ENCODE data around the gene ST6GALNAC4.

Gene ST6GALNAC4

GRCh38 chr9:127910613-127911205, 6.1 kb downstream of the ST6GALNAC4 start:
- peak; percentile 38 for DNase-seq

DNA sequence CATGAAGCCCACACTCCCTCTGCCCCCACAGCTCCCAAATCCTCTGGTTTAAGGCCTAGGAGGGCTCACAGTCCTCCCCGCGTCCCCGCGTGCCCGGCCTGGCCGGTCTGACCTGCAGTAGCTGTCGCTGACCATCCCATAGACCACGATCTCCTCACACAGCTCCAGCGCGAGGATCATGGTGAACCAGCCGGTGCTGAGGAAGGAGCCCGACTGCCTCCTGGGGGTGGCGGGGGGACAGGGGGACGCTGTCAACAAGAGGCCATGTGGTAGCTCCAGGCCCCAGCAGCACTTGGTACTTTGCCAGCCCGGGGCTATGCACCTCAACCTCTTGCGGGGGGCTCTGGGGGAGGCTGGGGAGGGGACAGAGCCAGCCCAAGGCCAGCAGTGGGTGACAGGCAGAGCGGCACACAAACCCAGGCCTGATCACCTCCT, 7.0 kb downstream of the ST6GALNAC4 start:
- DNase-seq, result no peak

DNA sequence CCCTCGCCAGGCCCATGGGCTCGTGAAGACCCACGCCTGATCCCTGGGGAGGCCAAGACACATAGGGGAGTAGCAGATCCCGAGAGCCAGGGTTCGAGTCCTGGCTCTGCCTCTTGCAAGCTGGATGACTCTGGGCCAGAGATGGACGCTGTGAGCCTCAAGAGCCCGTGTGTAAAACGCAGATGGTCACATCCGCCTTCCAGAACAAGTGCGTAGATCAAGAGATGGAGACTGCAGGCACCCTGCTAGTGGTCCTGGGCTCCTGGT, 8.2 kb downstream of the ST6GALNAC4 start:
- no peak for DNase-seq

- DNase-seq, result no peak
Observed at GRCh38 chr9:127907867-127908659, 8.8 kb downstream of the ST6GALNAC4 start.

DNA sequence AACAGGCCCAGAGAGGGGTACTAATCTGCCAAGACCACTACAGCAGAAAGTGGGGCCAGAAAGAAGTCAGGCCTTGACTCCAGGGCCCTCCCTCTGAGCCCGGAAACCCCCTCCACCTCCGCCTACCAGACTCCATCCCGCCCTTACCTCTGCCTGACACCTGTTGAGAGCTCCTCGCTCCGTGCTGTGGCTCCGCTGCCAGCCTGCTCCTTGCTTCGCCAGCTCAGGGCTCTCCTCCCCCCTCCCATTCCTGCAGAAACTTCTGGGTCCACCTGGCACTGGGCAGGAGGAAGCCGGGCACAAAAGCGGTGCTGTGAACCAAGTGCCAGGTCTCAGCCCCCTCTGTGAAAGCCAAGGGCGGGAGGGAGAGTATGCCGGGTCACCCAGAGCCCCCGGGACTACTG, 11.1 kb downstream of the ST6GALNAC4 start:
- DNase-seq, result peak; percentile 83

- peak; percentile 76 for DNase-seq
Observed at GRCh38 chr9:127905004-127905728, 11.7 kb downstream of the ST6GALNAC4 start.

GRCh38 chr9:127904561-127905003, 12.3 kb downstream of the ST6GALNAC4 start:
- DNase-seq, result no peak

DNA sequence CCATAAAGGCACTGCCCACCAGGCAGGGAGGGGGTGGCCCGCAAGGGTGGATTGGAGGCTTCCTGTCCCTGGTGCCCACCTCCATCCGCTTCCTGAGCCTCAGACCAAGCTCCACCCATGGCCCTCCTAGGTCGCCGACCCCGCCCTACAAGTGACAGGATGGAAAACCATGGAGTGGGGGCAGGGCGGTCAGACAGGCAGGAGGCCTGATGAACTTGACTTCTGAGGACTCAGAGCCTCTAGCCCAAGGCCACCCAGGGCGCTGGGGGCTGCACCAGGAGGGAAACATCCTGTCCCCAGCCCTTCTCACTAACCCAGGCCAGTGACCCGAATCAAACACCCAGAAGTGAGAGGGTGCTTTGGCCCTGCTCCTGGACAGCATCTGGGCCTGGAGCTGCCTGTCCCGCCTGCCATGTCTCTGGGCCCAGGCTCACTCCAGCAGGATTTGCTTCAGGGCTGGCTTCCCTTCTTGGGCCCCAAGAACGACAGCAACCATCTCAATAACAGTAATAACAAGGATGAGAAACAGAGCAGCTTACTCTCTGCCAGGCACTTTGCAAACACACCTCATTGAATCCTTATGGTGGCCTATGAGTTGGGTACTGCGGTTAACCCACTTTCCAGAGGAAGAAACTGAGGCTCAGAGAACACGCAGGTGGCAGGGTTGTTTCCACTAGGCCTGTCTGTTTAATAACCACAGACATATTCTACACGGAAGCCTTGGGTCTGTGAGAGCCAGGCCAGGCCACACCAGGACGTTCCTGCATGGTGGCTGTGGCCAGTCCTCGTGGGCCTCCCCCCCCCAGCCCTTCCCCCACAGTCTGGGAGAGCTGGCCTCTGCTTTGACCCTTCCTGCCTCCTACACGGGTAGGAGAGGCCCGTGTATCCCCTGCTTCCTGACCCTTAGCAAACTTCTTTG, 13.0 kb downstream of the ST6GALNAC4 start:
- peak; percentile 73 for DNase-seq

GRCh38 chr9:127899128-127899943, 17.5 kb downstream of the ST6GALNAC4 start, which contains the start of gene ST6GALNAC6:
TSS of gene ST6GALNAC6 (minus strand) at chr9:127899603. CDS start at chr9:127897981, 1,622 bp downstream.
- DNase-seq, result peak; percentile 75

GRCh38 chr9:127898433-127899127, 18.3 kb downstream of the ST6GALNAC4 start:
- DNase-seq, result no peak

DNA sequence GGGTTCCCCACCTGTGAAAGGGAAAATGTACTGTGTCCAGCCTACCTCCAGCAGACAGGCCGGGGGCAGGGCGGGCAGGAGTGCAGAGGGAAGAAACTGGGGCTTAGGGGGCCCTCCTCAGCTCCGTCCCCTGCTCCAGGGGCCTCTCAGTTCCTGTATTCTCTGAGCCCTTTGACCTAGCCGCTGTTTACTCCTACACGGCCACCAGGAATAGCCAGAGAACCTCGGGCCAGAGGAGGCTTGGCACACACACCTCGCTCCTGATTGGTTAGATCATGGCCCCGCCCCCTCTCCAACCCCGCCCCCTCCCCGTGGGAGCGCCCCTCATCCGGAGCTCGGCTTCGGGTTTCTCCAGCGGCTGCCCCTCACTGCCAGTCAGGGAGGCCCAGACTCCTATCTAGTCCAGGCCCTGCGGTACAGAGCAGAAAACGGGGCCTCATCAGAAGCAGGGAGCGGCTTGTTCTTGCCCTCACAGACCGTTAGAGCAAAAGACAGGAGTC, 19.6 kb downstream of the ST6GALNAC4 start:
- DNase-seq, result no peak

DNA sequence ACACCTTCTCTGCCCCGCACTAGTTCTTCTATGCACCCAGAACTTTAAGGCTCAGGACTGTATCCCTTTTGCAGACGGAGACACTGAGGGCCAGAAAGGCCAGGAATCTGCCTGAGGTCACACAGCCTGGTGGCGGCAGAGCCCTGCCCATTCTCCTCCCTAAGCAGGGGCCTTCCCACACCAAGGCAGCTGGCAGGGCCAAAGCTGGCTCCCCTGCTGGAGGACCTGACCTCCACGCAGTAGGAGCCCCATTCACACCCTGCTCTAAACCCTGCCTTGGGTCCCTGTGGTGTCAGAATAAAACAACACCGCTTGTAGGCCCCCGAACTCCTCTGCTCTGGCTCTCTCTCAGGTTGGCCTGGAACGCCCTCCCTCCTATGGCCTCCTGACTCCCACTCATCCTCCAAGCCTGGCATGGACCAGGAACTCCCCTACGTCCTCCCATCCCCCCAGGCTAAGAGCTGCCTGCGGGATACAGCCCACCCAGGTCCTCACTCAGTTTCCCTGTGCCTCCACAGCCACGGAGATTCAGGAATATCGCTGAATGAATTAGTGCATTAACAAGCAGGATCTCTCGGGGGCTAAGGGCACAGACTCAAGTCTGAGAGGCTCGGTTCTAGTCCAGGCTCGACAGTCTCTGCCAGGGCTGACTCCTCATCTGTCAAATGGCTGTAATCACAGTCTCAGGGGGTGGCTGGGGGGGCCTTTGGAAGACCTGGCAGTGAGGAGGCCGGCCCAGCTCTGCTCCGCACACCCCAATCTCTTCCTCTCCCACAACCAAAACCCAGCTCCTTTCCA, 20.2 kb downstream of the ST6GALNAC4 start:
- no peak for DNase-seq

- no peak for DNase-seq
Observed at GRCh38 chr9:127895811-127896210, 21.0 kb downstream of the ST6GALNAC4 start.

DNA sequence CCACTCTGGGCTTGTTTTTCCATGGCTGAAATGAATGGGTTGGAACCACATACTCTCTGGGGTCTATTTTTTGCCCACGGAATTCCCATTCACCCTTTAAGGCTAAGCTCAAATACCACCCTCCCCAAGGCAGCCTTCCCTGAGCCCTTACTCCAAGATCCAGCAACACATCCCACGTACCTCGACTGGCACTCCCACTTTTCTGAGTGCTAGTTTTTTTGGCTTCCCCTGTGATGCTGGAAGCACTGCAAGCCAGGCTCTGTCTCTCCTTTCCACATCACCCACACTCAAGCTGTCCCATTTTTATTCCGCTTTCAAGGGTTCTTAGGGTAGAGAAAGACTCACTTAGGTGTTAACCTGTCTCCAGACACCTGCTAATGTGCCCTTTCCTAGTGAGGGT, 23.4 kb downstream of the ST6GALNAC4 start:
- DNase-seq, result no peak

GRCh38 chr9:127892831-127893230, 24.0 kb downstream of the ST6GALNAC4 start:
- DNase-seq, result no peak

- DNase-seq, result no peak
Observed at GRCh38 chr9:127890053-127890452, 26.8 kb downstream of the ST6GALNAC4 start.

DNA sequence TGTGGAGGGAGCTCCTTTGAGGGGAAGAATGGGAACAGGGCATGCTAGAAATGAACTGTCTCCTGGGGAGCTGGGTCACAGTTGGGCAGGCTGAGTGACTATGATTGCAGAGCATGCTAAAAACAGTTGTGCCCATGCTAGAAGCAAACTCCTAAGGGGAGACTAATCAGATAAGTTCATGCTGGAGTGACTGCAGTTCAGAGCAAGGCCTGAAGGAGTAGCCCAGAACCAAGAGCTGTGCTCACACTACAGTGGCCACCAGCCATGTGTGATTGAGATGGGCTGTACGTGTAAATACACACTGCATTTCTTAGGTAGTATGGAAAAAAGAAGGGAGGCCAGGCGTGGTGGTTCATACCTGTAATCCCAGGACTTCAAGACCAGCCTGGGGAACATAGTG, 29.0 kb downstream of the ST6GALNAC4 start:
- DNase-seq, result no peak

DNA sequence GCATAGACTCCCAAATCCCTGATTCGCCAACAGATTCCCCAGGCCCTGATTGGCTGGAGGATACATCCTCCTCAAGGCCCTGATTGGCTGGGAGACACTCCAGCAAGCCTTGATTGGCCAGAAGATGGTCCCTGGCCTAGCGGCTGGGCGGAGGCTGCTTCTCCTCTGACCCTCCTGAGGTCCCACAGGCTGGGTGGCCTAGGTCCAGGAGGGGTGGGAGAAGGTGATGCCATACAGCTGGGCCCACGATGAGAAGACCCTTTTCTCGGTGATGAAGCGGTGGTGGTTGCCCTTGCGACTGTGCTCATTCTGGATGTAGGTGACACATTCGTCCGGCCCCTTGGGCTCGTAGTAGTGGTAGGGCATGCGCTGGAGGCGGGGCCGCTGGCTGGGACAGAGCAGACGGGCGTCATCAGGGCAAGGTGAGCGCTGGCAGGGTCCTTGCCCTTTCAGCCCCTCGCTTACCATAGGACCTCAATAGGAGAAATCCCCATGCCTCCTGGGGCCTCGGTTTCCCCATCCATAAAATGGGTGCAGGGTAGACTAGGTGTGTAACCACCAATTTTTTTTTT, 30.4 kb downstream of the ST6GALNAC4 start:
- DNase-seq, result no peak

DNA sequence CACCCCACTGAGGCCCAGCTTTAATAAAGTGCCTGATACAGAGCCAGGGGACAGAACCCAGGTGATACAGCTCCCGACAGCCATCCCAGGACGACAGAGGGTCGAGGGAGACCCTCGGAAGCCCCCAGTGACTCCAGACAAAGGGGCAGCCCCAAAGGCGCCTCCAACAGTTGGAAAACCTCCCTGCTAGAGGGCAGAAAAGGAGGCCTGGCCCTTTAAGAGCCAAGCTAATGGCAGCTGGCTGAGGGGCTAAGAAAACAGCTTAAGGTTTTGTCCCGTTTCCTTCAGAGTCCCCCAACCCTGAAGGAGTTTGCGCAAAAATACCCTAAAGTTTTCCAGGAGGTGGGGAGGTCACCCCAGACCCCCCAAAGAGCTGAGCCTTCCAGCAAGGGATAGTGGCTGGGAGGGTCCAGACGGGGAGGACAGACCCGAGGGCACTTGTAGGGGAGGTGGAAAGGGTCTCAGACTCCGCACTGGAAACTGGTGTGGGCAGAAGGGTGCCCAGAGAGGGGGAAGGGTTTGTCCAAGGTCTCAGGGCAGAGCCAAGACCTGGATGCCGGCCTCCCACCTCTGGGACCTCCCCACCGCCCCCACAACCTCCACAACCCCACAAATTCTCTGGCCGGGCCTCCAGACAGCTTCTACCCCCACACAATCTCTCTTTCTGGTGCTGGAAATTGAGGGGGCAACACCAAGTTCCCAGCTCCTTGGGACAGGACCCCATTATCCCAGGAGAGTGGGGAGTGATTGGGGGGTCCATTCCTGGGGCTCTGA, 31.1 kb downstream of the ST6GALNAC4 start:
- DNase-seq, result no peak
